ENCODE data around the gene LIN7B. TPM values are rescaled to one million over a fixed set of nuclear protein-coding genes. Genes with fewer than 3 reads are reported as not detected.

Gene LIN7B
- polyA plus RNA-seq, 1 of the 3 experiments (the other 2 are of a cell fraction): 20.8 TPM

DNA sequence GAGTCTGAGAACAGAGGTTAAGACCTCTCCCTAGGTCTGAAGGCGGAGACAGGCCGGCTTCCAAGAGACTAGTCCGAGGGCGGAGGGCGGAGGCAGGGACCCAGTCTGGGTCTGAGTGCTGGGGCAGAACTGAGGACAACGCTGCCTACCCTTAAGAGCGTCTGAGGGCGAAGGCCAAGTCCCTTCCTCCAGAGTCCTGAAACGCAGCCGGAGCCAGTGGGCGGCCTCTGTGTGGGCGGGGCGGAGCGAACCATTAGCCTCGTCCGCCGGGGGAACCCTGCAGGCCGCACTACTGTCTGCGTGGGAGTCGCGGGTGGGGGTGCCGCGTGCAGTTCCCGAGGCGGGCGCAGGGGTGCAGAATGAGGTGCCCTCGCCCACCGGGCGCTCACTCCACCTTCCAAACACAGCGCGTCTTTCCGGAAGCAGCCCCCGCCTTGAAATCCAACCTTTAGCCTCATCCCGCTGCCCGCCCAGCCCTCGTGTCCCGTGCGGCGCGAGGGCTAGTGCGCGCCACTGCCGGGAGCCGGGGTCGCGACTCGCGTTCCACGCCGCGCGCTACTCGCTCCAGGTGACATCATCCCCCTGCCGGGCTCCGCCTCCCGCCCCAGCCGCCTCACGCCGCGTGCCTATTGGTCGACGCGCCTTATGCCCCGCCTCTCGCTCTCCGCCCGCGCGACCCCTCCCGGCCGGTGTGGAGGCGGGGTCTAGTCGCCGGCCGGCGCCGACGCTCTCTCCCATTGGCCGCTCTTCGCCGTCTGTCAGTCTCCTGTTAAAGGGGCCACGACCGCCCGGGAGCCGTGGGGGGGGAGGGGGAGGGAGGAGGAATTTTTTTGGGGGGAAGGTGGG, 4.6 kb downstream of the LIN7B start, which contains the start of gene C19orf73 (continued):
- no peak for TF ChIP-seq GATA2 (CRISPR knock-in tag; IDR thresholded peaks at IDR 0.05)

DNA sequence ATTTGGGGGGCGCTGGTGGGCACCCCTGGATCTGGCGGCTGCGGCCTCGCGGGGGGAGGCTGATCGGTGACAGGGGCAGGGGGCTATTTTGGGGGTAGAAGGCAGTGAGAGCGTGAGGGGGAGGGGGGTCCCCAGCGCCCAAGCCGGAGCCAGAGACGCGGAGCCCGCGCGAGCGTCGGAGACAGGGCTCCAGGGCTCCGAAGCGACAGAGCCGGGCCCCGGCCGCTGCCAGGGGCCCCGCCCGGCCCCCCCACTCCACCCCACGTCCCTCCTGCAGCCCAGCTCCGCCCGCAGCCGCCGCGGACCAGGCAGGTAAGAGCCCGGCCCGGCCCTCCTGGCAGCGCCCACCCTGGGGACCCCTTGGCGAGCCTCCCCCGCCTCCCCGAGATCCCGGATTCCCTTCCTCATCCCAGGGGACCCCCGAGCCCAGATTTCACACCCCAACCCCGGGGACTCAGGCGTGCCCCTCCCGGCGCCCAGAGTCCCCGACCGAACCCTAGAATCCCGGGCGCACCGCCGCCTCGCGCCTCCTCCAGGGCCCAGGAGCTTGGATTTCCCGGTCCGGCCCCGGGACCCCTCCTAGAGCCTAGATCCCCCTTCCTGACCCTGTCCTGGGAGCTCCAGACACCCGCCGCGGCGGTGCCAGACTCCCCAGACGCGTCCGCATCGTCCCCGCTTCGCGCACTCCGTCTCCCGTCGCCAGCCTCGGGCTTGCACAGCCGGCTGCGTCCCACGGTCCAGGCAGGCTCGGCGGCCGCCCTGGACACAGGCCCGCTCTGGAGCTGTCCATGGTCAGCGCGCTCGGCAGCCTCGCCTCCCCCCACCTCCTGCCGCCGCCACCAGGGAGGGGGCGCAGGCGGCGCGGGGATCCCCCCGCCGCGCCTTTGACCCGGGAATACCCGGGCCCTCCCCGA, 5.5 kb downstream of the LIN7B start, which contains the start of gene PPFIA3:
PPFIA3 (plus strand) TSS at position 134 of the 914 bp plus-strand sequence. CDS start 8,330 bp downstream, outside the sequence.
- H3K27ac ChIP-seq (ENCODE audit: low read depth in 2 of 2, low read length in 1 of 2): peak within 1 kb of the TSS; percentile 82 to 93
- peak within 1 kb of the TSS; percentile 61 to 69 for H3K4me3 ChIP-seq (ENCODE audit: low read depth in 2 of 2, low read length in 1 of 2)
- peak; percentile 72 for DNase-seq
- H3K9me3 ChIP-seq: no peaks in the 10 kb centered on the region
- TF ChIP-seq ELF1 (IDR thresholded peaks at IDR 0.05): no peak
- peak; percentile 82; the same call in 1 of the 2 replicates for TF ChIP-seq SIN3A (IDR thresholded peaks at IDR 0.05; ENCODE audit: borderline replicate concordance, low read depth, low read length)
- no peak for TF ChIP-seq FOXJ3 (CRISPR knock-in tag; IDR thresholded peaks at IDR 0.05)
- TF ChIP-seq, protein P1, sequence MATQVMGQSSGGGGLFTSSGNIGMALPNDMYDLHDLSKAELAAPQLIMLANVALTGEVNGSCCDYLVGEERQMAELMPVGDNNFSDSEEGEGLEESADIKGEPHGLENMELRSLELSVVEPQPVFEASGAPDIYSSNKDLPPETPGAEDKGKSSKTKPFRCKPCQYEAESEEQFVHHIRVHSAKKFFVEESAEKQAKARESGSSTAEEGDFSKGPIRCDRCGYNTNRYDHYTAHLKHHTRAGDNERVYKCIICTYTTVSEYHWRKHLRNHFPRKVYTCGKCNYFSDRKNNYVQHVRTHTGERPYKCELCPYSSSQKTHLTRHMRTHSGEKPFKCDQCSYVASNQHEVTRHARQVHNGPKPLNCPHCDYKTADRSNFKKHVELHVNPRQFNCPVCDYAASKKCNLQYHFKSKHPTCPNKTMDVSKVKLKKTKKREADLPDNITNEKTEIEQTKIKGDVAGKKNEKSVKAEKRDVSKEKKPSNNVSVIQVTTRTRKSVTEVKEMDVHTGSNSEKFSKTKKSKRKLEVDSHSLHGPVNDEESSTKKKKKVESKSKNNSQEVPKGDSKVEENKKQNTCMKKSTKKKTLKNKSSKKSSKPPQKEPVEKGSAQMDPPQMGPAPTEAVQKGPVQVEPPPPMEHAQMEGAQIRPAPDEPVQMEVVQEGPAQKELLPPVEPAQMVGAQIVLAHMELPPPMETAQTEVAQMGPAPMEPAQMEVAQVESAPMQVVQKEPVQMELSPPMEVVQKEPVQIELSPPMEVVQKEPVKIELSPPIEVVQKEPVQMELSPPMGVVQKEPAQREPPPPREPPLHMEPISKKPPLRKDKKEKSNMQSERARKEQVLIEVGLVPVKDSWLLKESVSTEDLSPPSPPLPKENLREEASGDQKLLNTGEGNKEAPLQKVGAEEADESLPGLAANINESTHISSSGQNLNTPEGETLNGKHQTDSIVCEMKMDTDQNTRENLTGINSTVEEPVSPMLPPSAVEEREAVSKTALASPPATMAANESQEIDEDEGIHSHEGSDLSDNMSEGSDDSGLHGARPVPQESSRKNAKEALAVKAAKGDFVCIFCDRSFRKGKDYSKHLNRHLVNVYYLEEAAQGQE (IDR thresholded peaks at IDR 0.05; ENCODE audit: low read depth, low read length): peak; percentile 99
- TF ChIP-seq, protein P2, sequence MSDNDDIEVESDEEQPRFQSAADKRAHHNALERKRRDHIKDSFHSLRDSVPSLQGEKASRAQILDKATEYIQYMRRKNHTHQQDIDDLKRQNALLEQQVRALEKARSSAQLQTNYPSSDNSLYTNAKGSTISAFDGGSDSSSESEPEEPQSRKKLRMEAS (IDR thresholded peaks at IDR 0.05; ENCODE audit: low read depth): peak; percentile 59; the same call in 1 of the 2 replicates
- peak; percentile 73; the same call in 1 of the 2 replicates for TF ChIP-seq NFIC (IDR thresholded peaks at IDR 0.05; ENCODE audit: borderline replicate concordance)
- TF ChIP-seq, protein P3, sequence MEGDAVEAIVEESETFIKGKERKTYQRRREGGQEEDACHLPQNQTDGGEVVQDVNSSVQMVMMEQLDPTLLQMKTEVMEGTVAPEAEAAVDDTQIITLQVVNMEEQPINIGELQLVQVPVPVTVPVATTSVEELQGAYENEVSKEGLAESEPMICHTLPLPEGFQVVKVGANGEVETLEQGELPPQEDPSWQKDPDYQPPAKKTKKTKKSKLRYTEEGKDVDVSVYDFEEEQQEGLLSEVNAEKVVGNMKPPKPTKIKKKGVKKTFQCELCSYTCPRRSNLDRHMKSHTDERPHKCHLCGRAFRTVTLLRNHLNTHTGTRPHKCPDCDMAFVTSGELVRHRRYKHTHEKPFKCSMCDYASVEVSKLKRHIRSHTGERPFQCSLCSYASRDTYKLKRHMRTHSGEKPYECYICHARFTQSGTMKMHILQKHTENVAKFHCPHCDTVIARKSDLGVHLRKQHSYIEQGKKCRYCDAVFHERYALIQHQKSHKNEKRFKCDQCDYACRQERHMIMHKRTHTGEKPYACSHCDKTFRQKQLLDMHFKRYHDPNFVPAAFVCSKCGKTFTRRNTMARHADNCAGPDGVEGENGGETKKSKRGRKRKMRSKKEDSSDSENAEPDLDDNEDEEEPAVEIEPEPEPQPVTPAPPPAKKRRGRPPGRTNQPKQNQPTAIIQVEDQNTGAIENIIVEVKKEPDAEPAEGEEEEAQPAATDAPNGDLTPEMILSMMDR (IDR thresholded peaks at IDR 0.05): peak; percentile 9; the same call in 1 of the 2 replicates
- TF ChIP-seq MXI1 (IDR thresholded peaks at IDR 0.05; ENCODE audit: low read depth, low read length): no peak
- TF ChIP-seq, protein P4, sequence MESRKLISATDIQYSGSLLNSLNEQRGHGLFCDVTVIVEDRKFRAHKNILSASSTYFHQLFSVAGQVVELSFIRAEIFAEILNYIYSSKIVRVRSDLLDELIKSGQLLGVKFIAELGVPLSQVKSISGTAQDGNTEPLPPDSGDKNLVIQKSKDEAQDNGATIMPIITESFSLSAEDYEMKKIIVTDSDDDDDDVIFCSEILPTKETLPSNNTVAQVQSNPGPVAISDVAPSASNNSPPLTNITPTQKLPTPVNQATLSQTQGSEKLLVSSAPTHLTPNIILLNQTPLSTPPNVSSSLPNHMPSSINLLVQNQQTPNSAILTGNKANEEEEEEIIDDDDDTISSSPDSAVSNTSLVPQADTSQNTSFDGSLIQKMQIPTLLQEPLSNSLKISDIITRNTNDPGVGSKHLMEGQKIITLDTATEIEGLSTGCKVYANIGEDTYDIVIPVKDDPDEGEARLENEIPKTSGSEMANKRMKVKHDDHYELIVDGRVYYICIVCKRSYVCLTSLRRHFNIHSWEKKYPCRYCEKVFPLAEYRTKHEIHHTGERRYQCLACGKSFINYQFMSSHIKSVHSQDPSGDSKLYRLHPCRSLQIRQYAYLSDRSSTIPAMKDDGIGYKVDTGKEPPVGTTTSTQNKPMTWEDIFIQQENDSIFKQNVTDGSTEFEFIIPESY (IDR thresholded peaks at IDR 0.05; ENCODE audit: borderline replicate concordance, low read depth): no peak
- no peak for TF ChIP-seq TEAD4 (IDR thresholded peaks at IDR 0.05; ENCODE audit: borderline replicate concordance, insufficient read depth)
- peak within 1 kb of the TSS; percentile 88; the same call in 1 of the 2 replicates for H2AFZ ChIP-seq (ENCODE audit: low read depth)
- H3K4me2 ChIP-seq: peak within 1 kb of the TSS; percentile 98
- ChIA-PET POLR2A (interaction anchor here (0.7 to 0.8 kb wide), 2 partner anchors 11 to 23 kb away, joined by 3 read pairs; no protein-coding TSS in a partner anchor), CTCF (interaction anchor here (1.5 to 3.3 kb wide), 5 partner anchors 14 to 105 kb away, joined by 5 to 22 read pairs (median 13); no protein-coding TSS in a partner anchor)
- H3F3A ChIP-seq (replicated peaks; ENCODE audit: insufficient read depth): peaks cover 12% of the 10 kb centered on the region
- H4K20me1 ChIP-seq (ENCODE audit: insufficient read depth): no peaks in the 10 kb centered on the region
- no peaks in the 10 kb centered on the region for H3K36me3 ChIP-seq (replicated peaks in 1 of 2; ENCODE audit: control insufficient read depth in 1 of 2, insufficient read depth in 2 of 2, low read length in 1 of 2)
- H3K9me2 ChIP-seq: no peaks in the 10 kb centered on the region
- H3K4me1 ChIP-seq (ENCODE audit: control insufficient read depth in 1 of 2, insufficient read depth in 2 of 2, low read depth in 1 of 2, low read length in 1 of 2): peaks cover 5 to 19% of the 10 kb centered on the region in 2 experiments; a peak in 1 of 4 replicates
- no peaks in the 10 kb centered on the region for H3K27me3 ChIP-seq (ENCODE audit: insufficient read depth)
- H3K79me2 ChIP-seq (ENCODE audit: insufficient read depth): no peaks in the 10 kb centered on the region
- peak within 1 kb of the TSS; percentile 72; the same call in 1 of the 2 replicates for H3K9ac ChIP-seq
- 3% methylated on average over 12 of the region's 90 CpGs for WGBS (ENCODE audit: low lambda C conversion rate)
